ENCODE results near the gene LARP4B.

The LARP4B gene

DNA sequence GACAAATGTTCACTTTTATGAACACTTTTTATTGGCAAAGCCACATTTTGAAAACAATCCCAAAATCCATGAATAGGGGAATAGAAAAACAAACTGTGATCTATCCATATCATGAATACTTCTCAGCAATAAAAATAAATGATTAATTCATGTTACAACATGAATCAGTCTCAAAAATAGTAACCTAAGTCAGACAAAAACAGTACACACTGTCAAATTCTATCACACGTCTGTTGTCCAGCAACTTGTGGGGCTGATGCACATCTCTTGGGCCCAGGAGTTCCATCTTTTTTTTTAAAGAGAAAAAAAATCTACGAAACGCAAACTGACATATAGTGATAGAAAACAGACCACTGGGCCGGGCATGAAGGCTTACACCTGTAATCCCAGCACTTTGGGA lies 71.0 kb downstream of the LARP4B start:
- 98% methylated on average over 4 of the region's 4 CpGs for WGBS (ENCODE audit: insufficient coverage)
- Histone ChIP-seq H3K27ac (ENCODE audit: insufficient read depth in 1 of 2, low read depth in 1 of 2, low read length in 2 of 2, poor library complexity in 1 of 2, severe bottlenecking in 2 of 2) (no peak overlapping the region), H3K4me3 (ENCODE audit: control insufficient read depth in 1 of 7, extremely low read depth in 1 of 7, insufficient read depth in 4 of 7, low read depth in 2 of 7, low read length in 6 of 7) (no peak overlapping the region), H3K36me3 (ENCODE audit: control insufficient read depth in 4 of 4, insufficient read depth in 4 of 4, low read length in 3 of 4) (peaks cover 19 to 88% (median 41%) of the 10 kb centered on the region in 4 experiments), H3K27me3 (replicated peaks in 2 of 5; ENCODE audit: control insufficient read depth in 4 of 5, insufficient read depth in 5 of 5, low read length in 4 of 5) (no peaks in the 10 kb centered on the region), H3K4me1 (ENCODE audit: control extremely low read depth in 1 of 4, control insufficient read depth in 4 of 4, insufficient read depth in 4 of 4, low read length in 3 of 4) (peaks cover 0 to 17% (median 6%) of the 10 kb centered on the region in 4 experiments), H3K9me3 (ENCODE audit: control extremely low read depth in 1 of 5, control insufficient read depth in 4 of 5, insufficient read depth in 2 of 5, low read depth in 1 of 5, low read length in 4 of 5) (no peaks in the 10 kb centered on the region)
- ChIA-PET POLR2A (no interaction called here), CTCF (no interaction called here)
- DNase-seq, result no peak

GRCh38 chr10:856416-857157 lies 74.9 kb downstream of the LARP4B start:
- ChIA-PET CTCF (no interaction called here), POLR2A (no interaction called here)
- peak; percentile 5 to 71 (median 39) for DNase-seq
- 51% methylated on average over 7 of the region's 11 CpGs for WGBS (ENCODE audit: insufficient coverage)
- Histone ChIP-seq H3K36me3 (ENCODE audit: control insufficient read depth in 4 of 4, insufficient read depth in 4 of 4, low read length in 3 of 4) (peaks cover 26 to 84% (median 46%) of the 10 kb centered on the region in 4 experiments), H3K4me3 (ENCODE audit: control insufficient read depth in 1 of 7, extremely low read depth in 1 of 7, insufficient read depth in 4 of 7, low read depth in 2 of 7, low read length in 6 of 7) (peak overlapping the region in 2 of 7 experiments; percentile 0 to 17), H3K9me3 (ENCODE audit: control extremely low read depth in 1 of 5, control insufficient read depth in 4 of 5, insufficient read depth in 2 of 5, low read depth in 1 of 5, low read length in 4 of 5) (peaks cover 0 to 14% (median 0%) of the 10 kb centered on the region in 5 experiments), H3K27me3 (replicated peaks in 2 of 5; ENCODE audit: control insufficient read depth in 4 of 5, insufficient read depth in 5 of 5, low read length in 4 of 5) (no peaks in the 10 kb centered on the region), H3K4me1 (ENCODE audit: control extremely low read depth in 1 of 4, control insufficient read depth in 4 of 4, insufficient read depth in 4 of 4, low read length in 3 of 4) (peaks cover 0 to 17% (median 6%) of the 10 kb centered on the region in 4 experiments), H3K27ac (ENCODE audit: insufficient read depth in 1 of 2, low read depth in 1 of 2, low read length in 2 of 2, poor library complexity in 1 of 2, severe bottlenecking in 2 of 2) (peak overlapping the region; percentile 17 to 63)

GRCh38 chr10:855671-856070 lies 75.8 kb downstream of the LARP4B start:
- Histone ChIP-seq H3K27me3 (replicated peaks in 2 of 5; ENCODE audit: control insufficient read depth in 4 of 5, insufficient read depth in 5 of 5, low read length in 4 of 5) (no peaks in the 10 kb centered on the region), H3K27ac (ENCODE audit: insufficient read depth in 1 of 2, low read depth in 1 of 2, low read length in 2 of 2, poor library complexity in 1 of 2, severe bottlenecking in 2 of 2) (no peak overlapping the region), H3K4me1 (ENCODE audit: control extremely low read depth in 1 of 4, control insufficient read depth in 4 of 4, insufficient read depth in 4 of 4, low read length in 3 of 4) (peaks cover 0 to 17% (median 6%) of the 10 kb centered on the region in 4 experiments), H3K9me3 (ENCODE audit: control extremely low read depth in 1 of 5, control insufficient read depth in 4 of 5, insufficient read depth in 2 of 5, low read depth in 1 of 5, low read length in 4 of 5) (peaks cover 0 to 19% (median 0%) of the 10 kb centered on the region in 5 experiments), H3K4me3 (ENCODE audit: control insufficient read depth in 1 of 7, extremely low read depth in 1 of 7, insufficient read depth in 4 of 7, low read depth in 2 of 7, low read length in 6 of 7) (no peak overlapping the region), H3K36me3 (ENCODE audit: control insufficient read depth in 4 of 4, insufficient read depth in 4 of 4, low read length in 3 of 4) (peaks cover 29 to 80% (median 47%) of the 10 kb centered on the region in 4 experiments)
- ChIA-PET POLR2A (no interaction called here), CTCF (interaction anchor here (1.1 kb wide), 1 partner anchor 12 kb away, joined by 4 read pairs; no protein-coding TSS in a partner anchor)
- WGBS (ENCODE audit: insufficient coverage), result 97% methylated on average over 3 of the region's 5 CpGs
- DNase-seq, result no peak

- H3K36me3 ChIP-seq (ENCODE audit: control insufficient read depth in 4 of 4, insufficient read depth in 4 of 4, low read length in 3 of 4), result peaks cover 24 to 77% (median 43%) of the 10 kb centered on the region in 4 experiments
- no peak overlapping the region for H3K4me3 ChIP-seq (ENCODE audit: control insufficient read depth in 1 of 7, extremely low read depth in 1 of 7, insufficient read depth in 4 of 7, low read depth in 2 of 7, low read length in 6 of 7)
- peaks cover 0 to 17% (median 6%) of the 10 kb centered on the region in 4 experiments for H3K4me1 ChIP-seq (ENCODE audit: control extremely low read depth in 1 of 4, control insufficient read depth in 4 of 4, insufficient read depth in 4 of 4, low read length in 3 of 4)
- no peaks in the 10 kb centered on the region for H3K27me3 ChIP-seq (replicated peaks in 2 of 5; ENCODE audit: control insufficient read depth in 4 of 5, insufficient read depth in 5 of 5, low read length in 4 of 5)
- DNase-seq, result no peak
- POLR2A ChIA-PET, result no interaction called here
- CTCF ChIA-PET, result interaction anchor here (0.8 to 1.1 kb wide), 2 partner anchors 11 to 21 kb away, joined by 3 to 4 read pairs; no protein-coding TSS in a partner anchor
- peaks cover 0 to 23% (median 3%) of the 10 kb centered on the region in 5 experiments for H3K9me3 ChIP-seq (ENCODE audit: control extremely low read depth in 1 of 5, control insufficient read depth in 4 of 5, insufficient read depth in 2 of 5, low read depth in 1 of 5, low read length in 4 of 5)
- WGBS (ENCODE audit: insufficient coverage), result no CpG with 5 or more reads among the region's 1 CpG
- H3K27ac ChIP-seq (ENCODE audit: insufficient read depth in 1 of 2, low read depth in 1 of 2, low read length in 2 of 2, poor library complexity in 1 of 2, severe bottlenecking in 2 of 2), result no peak overlapping the region
Measured at GRCh38 chr10:855079-855478, 76.4 kb downstream of the LARP4B start.

- ChIA-PET CTCF (interaction anchor here (0.7 kb wide), 1 partner anchor 99 kb away, joined by 3 read pairs; no protein-coding TSS in a partner anchor), POLR2A (no interaction called here)
- peaks cover 24 to 74% (median 42%) of the 10 kb centered on the region in 4 experiments for H3K36me3 ChIP-seq (ENCODE audit: control insufficient read depth in 4 of 4, insufficient read depth in 4 of 4, low read length in 3 of 4)
- H3K27me3 ChIP-seq (replicated peaks in 2 of 5; ENCODE audit: control insufficient read depth in 4 of 5, insufficient read depth in 5 of 5, low read length in 4 of 5), result no peaks in the 10 kb centered on the region
- H3K4me3 ChIP-seq (ENCODE audit: control insufficient read depth in 1 of 7, extremely low read depth in 1 of 7, insufficient read depth in 4 of 7, low read depth in 2 of 7, low read length in 6 of 7), result no peak overlapping the region
- no peak overlapping the region for H3K27ac ChIP-seq (ENCODE audit: insufficient read depth in 1 of 2, low read depth in 1 of 2, low read length in 2 of 2, poor library complexity in 1 of 2, severe bottlenecking in 2 of 2)
- H3K9me3 ChIP-seq (ENCODE audit: control extremely low read depth in 1 of 5, control insufficient read depth in 4 of 5, insufficient read depth in 2 of 5, low read depth in 1 of 5, low read length in 4 of 5), result peaks cover 0 to 31% (median 7%) of the 10 kb centered on the region in 5 experiments
- H3K4me1 ChIP-seq (ENCODE audit: control extremely low read depth in 1 of 4, control insufficient read depth in 4 of 4, insufficient read depth in 4 of 4, low read length in 3 of 4), result peaks cover 0 to 17% (median 6%) of the 10 kb centered on the region in 4 experiments
- DNase-seq, result no peak
Measured at GRCh38 chr10:853017-853416, 78.5 kb downstream of the LARP4B start.

GRCh38 chr10:852386-852785 lies 79.1 kb downstream of the LARP4B start:
- H3K27ac ChIP-seq (ENCODE audit: insufficient read depth in 1 of 2, low read depth in 1 of 2, low read length in 2 of 2, poor library complexity in 1 of 2, severe bottlenecking in 2 of 2), result no peak overlapping the region
- ChIA-PET POLR2A (no interaction called here), CTCF (no interaction called here)

DNA sequence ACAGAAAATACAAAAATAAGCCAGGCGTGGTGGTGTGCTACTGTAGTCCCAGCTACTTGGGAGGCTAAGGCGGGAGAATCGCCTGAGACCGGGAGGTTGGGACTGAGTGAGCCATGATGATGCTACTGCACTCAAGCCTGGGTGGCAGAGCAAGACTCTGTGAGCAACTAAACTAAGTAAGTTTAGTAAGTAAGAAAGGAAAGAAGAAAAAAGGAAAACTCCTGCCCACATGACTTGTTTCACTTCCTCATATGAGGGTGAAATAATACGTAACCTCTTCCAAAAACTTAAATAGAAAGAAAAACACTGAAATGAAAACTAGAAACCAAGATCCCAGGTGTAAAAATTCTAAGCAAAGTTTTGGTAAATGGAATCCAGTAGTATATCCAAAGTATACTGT lies 79.6 kb downstream of the LARP4B start:
- DNase-seq, result peak in 1 of 3 donors; percentile 10
- CTCF ChIA-PET, result no interaction called here
- POLR2A ChIA-PET, result no interaction called here
- no peak overlapping the region for H3K4me3 ChIP-seq (ENCODE audit: control insufficient read depth in 1 of 7, extremely low read depth in 1 of 7, insufficient read depth in 4 of 7, low read depth in 2 of 7, low read length in 6 of 7)
- peaks cover 0 to 9% (median 2%) of the 10 kb centered on the region in 4 experiments for H3K4me1 ChIP-seq (ENCODE audit: control extremely low read depth in 1 of 4, control insufficient read depth in 4 of 4, insufficient read depth in 4 of 4, low read length in 3 of 4)
- peaks cover 24 to 72% (median 50%) of the 10 kb centered on the region in 4 experiments for H3K36me3 ChIP-seq (ENCODE audit: control insufficient read depth in 4 of 4, insufficient read depth in 4 of 4, low read length in 3 of 4)
- WGBS (ENCODE audit: insufficient coverage), result 96% methylated on average over 4 of the region's 5 CpGs
- H3K27me3 ChIP-seq (replicated peaks in 2 of 5; ENCODE audit: control insufficient read depth in 4 of 5, insufficient read depth in 5 of 5, low read length in 4 of 5), result no peaks in the 10 kb centered on the region
- peaks cover 0 to 31% (median 7%) of the 10 kb centered on the region in 5 experiments for H3K9me3 ChIP-seq (ENCODE audit: control extremely low read depth in 1 of 5, control insufficient read depth in 4 of 5, insufficient read depth in 2 of 5, low read depth in 1 of 5, low read length in 4 of 5)
- no peak overlapping the region for H3K27ac ChIP-seq (ENCODE audit: insufficient read depth in 1 of 2, low read depth in 1 of 2, low read length in 2 of 2, poor library complexity in 1 of 2, severe bottlenecking in 2 of 2)

More at GRCh38 chr10:852386-852785, 79.1 kb downstream of the LARP4B start:
- Histone ChIP-seq H3K4me1 (ENCODE audit: control extremely low read depth in 1 of 4, control insufficient read depth in 4 of 4, insufficient read depth in 4 of 4, low read length in 3 of 4) (peaks cover 0 to 12% (median 5%) of the 10 kb centered on the region in 4 experiments), H3K4me3 (ENCODE audit: control insufficient read depth in 1 of 7, extremely low read depth in 1 of 7, insufficient read depth in 4 of 7, low read depth in 2 of 7, low read length in 6 of 7) (no peak overlapping the region), H3K27me3 (replicated peaks in 2 of 5; ENCODE audit: control insufficient read depth in 4 of 5, insufficient read depth in 5 of 5, low read length in 4 of 5) (no peaks in the 10 kb centered on the region), H3K9me3 (ENCODE audit: control extremely low read depth in 1 of 5, control insufficient read depth in 4 of 5, insufficient read depth in 2 of 5, low read depth in 1 of 5, low read length in 4 of 5) (peaks cover 0 to 31% (median 7%) of the 10 kb centered on the region in 5 experiments), H3K36me3 (ENCODE audit: control insufficient read depth in 4 of 4, insufficient read depth in 4 of 4, low read length in 3 of 4) (peaks cover 24 to 72% (median 48%) of the 10 kb centered on the region in 4 experiments)
- no peak for DNase-seq
- WGBS (ENCODE audit: insufficient coverage), result 100% methylated on average over 2 of the region's 3 CpGs
